Activated CD4-positive, alpha-beta T cell treated with anti-CD3 and anti-CD28 coated beads, Interleukin-2, amount 10 ng/mL, durations not matched to agents 24 days and 14 days (primary cell): ENCODE data around the gene OR51B6. TPM values are rescaled to one million over a fixed set of nuclear protein-coding genes. Genes with fewer than 3 reads are reported as not detected.
"Not testable (repeated sequence)": the region's sequence is repeated elsewhere in the genome, so short reads cannot be mapped to it uniquely, and the experiment has no call there.

Experiments used
- DNase-seq: peaks from one replicate; pipeline ENCODE4 v3.0.0; 2022
- H3K27ac Mint-ChIP-seq: one replicate; pipeline ENCODE4 v1.8.0; 2022; ENCODE audit warnings: mild to moderate bottlenecking, mixed read lengths
- H3K27me3 Mint-ChIP-seq: one replicate; pipeline ENCODE4 v1.8.0; 2022; ENCODE audit warnings: mixed read lengths
- H3K36me3 Mint-ChIP-seq: one replicate; pipeline ENCODE4 v1.8.0; 2022; ENCODE audit warnings: low read depth, mild to moderate bottlenecking, mixed read lengths
- H3K4me1 Mint-ChIP-seq: one replicate; pipeline ENCODE4 v1.8.0; 2021; ENCODE audit warnings: mixed read lengths
- H3K4me3 Mint-ChIP-seq: one replicate; pipeline ENCODE4 v1.8.0; 2022; ENCODE audit warnings: mild to moderate bottlenecking, moderate library complexity, mixed read lengths
- H3K9me3 Mint-ChIP-seq: one replicate; pipeline ENCODE4 v1.8.0; 2021; ENCODE audit warnings: mixed read lengths
- intact Hi-C: fragments of 100-400 bp; cut with micrococcal nuclease; formaldehyde crosslinking; loops from one replicate; pipeline ENCODE4 v1.15.1; 2023
- total RNA-seq: library from RNA; stranded (reverse); gene quantifications from 2 replicates; pipeline ENCODE4 v1.2.3, GENCODE V29; 2022

The OR51B6 gene, protein sequence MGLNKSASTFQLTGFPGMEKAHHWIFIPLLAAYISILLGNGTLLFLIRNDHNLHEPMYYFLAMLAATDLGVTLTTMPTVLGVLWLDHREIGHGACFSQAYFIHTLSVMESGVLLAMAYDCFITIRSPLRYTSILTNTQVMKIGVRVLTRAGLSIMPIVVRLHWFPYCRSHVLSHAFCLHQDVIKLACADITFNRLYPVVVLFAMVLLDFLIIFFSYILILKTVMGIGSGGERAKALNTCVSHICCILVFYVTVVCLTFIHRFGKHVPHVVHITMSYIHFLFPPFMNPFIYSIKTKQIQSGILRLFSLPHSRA
- total RNA-seq = not detected in 2 replicates

DNA sequence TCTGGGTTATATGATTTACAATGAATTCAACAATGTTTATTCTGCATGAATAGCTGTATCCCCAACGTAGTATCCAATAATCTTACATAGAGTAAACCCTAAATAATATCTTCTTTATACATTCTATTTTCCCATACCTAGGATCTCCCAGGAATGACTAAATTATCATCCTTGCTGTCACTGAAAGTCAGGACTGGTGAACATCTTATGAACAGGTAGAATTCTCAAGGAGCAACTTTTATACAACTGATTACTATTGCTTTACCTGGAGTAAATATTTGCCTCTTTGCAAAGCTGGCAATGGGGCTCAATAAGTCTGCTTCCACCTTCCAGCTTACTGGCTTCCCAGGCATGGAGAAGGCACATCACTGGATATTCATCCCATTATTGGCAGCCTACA lies at the start of gene OR51B6:
Gene OR51B6 (plus strand): TSS at position 301 of the 400 bp plus-strand sequence. CDS start 0 bp downstream, at position 301.
- Mint-ChIP-seq H3K27ac (no peak within 1 kb of the TSS), H3K4me1 (no peaks in the 10 kb centered on the region), H3K9me3 (no peaks in the 10 kb centered on the region), H3K27me3 (peaks cover 2% of the 10 kb centered on the region), H3K4me3 (no peak within 1 kb of the TSS), H3K36me3 (no peaks in the 10 kb centered on the region)
- DNase-seq = no peak
- intact Hi-C loops = no loop called here

DNA sequence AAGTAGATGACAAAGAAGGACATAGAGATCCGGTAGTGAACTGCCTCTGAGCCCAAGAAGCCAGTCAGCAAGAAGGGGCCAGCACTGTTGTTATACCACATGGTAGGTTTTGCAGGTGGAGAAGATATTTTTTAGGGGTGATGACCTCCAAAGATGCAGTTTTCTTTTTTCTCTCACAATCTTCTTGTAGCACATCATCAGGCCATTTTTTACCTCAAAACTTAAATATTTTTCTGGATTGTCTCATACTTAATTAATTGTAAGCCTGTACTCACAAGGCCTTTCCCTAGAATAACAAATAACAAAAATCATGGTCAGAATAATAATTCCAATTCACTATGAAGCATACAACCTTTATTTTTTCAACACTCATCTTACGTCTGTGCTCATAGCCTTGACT lies 49.5 kb upstream of the OR51B6 start, which contains the start of gene OR51B4:
Gene OR51B4 (minus strand): TSS at position 101 of the 400 bp plus-strand sequence. CDS start 0 bp downstream, at position 101.
- Mint-ChIP-seq H3K27me3 (peaks cover 3% of the 10 kb centered on the region), H3K9me3 (no peaks in the 10 kb centered on the region), H3K4me3 (no peak within 1 kb of the TSS), H3K4me1 (no peaks in the 10 kb centered on the region), H3K36me3 (no peaks in the 10 kb centered on the region), H3K27ac (no peak within 1 kb of the TSS)
- intact Hi-C loops = no loop called here
- no peak for DNase-seq

DNA sequence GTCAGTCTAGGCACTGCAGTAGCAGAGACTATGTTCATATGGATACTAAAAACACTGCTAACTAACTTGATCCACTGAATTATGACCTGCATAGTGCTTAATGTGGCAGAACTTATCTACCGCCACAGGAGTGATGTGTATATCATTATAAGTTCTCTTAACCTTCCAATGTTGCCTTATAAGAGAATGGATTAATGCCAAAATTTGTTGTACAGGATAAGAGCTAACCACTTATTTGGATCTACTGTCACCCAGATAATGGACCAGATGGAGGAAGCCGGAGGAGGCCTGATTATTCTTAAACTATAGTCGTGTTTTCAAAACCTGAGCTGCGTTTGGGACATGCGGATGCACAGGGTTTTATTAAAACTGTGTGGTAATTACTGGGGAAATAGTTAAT lies 47.7 kb upstream of the OR51B6 start:
- no peak for DNase-seq
- no peaks in the 10 kb centered on the region for H3K36me3 Mint-ChIP-seq
- no peaks in the 10 kb centered on the region for H3K27me3 Mint-ChIP-seq
- no peak overlapping the region for H3K4me3 Mint-ChIP-seq
- intact Hi-C loops = no loop called here
- no peaks in the 10 kb centered on the region for H3K4me1 Mint-ChIP-seq
- no peaks in the 10 kb centered on the region for H3K9me3 Mint-ChIP-seq
- H3K27ac Mint-ChIP-seq = no peak overlapping the region

DNA sequence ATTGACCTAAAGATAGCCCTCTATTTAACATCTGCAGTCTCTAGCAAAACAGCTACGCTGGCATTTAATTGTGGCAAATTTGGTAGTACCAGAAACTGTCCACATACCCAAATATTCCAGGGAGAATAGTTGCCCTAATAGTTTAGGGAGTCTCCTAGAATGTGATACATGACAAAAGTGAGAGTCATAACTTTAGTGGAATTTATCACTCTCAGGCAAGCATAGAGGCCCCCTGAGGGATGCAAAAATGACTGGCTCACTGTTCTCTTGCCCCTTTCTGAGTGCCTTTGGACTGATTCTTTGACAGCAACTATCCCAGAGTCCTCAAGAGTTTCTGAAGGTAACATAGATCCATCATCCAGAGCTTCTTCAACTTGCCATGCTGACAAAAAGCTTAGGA lies 47.3 kb upstream of the OR51B6 start:
- H3K4me1 Mint-ChIP-seq = no peaks in the 10 kb centered on the region
- H3K4me3 Mint-ChIP-seq = no peak overlapping the region
- intact Hi-C loops = no loop called here
- H3K36me3 Mint-ChIP-seq = no peaks in the 10 kb centered on the region
- no peaks in the 10 kb centered on the region for H3K9me3 Mint-ChIP-seq
- no peak for DNase-seq
- no peak overlapping the region for H3K27ac Mint-ChIP-seq
- no peaks in the 10 kb centered on the region for H3K27me3 Mint-ChIP-seq

DNA sequence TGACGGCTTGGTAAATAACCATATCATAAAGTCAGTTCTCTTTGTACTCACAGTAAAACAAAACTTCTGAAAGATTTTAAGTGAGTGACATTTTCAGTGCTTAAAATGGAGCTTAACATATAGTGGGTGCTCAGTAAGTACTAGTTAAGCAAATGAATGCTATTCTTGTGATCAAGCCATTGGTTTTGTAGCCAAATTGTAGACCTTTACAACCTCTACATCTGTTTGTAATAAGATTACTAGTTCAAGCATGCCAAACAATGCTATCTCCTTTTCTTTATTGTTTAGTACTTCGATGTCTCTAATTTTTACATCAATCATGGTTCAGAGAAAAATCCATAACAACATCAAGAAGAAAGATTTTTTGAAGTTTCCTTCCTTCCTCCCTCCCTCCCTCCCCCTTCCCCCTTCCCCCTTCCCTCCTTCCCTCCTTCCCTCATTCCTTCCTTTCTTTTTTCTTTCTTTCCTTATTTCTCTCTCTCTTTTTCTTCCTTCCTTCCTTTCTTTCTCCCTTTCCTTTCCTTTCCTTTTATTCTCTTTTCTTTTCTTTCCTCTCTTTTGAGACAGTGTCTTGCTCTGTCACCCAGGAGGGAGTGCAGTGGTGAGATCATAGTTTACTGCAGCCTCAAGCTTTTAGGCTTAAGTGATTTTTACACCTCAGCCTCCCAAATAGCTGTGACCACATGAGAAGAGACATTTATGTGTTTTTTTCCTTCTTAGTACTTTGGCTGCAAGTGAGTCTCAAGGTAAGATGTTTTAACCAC lies 43.9 kb upstream of the OR51B6 start:
- H3K9me3 Mint-ChIP-seq = no peaks in the 10 kb centered on the region
- H3K4me1 Mint-ChIP-seq = no peaks in the 10 kb centered on the region
- DNase-seq = no peak
- H3K27ac Mint-ChIP-seq = no peak overlapping the region
- H3K4me3 Mint-ChIP-seq = no peak overlapping the region
- peaks cover 1% of the 10 kb centered on the region for H3K27me3 Mint-ChIP-seq
- H3K36me3 Mint-ChIP-seq = no peaks in the 10 kb centered on the region
- intact Hi-C loops = no loop called here

DNA sequence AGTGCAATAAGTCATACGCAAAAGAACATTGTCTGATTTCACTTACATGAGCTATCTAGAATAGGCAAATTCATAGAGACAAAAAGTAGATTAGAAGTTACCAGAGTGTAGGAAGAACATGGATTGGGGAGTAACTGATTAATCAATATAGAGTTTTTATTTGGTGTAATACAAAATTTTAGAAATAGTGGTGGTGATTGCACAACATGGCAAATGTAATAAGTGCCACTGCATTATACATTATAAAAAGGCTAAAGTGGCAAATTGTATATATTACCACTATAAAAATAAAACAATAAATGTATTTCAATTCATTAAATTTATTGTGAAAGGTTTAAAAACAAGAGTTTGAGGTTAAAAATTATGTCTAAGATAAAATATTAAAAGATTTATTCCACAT lies 40.9 kb upstream of the OR51B6 start:
- no peaks in the 10 kb centered on the region for H3K9me3 Mint-ChIP-seq

DNA sequence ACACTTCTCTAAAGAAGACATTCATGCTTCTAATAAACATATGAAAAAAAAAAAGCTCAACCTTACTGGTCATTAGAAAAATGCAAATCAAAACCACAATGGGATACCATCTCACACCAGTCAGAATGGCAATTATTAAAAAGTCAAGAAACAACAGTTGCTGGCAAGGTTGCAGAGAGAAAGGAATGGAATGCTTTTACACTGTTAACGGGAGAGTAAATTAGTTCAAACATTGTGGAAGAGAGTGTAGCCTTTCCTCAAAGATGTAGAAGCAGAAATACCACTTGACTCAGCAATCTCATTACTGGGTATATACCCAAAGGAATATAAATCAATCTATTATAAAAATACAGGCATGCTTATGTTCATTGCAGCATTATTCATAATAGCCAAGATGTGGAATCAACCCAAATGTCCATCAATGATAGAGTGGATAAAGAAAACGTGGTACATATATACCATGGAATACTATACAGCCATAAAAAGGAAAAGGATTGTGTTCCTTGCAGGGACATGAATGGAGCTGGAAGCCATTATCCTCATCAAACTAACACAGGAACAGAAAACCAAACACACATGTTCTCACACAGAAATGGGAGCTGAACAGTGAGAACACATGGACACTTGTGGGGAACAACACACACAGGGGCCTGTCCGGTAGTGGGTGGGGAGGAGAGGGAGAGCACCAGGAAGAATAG lies 37.8 kb upstream of the OR51B6 start:
- intact Hi-C loops, H3K4me1 Mint-ChIP-seq, DNase-seq, H3K36me3 Mint-ChIP-seq, H3K27me3 Mint-ChIP-seq, H3K27ac Mint-ChIP-seq, H3K4me3 Mint-ChIP-seq, H3K9me3 Mint-ChIP-seq: not testable (repeated sequence)

More for the DNA sequence above, 40.9 kb upstream of the OR51B6 start:
- Mint-ChIP-seq H3K27me3 (peaks cover 1% of the 10 kb centered on the region), H3K36me3 (no peaks in the 10 kb centered on the region), H3K4me3 (no peak overlapping the region), H3K4me1 (no peaks in the 10 kb centered on the region), H3K27ac (no peak overlapping the region)
- DNase-seq = no peak
- intact Hi-C loops = no loop called here

DNA sequence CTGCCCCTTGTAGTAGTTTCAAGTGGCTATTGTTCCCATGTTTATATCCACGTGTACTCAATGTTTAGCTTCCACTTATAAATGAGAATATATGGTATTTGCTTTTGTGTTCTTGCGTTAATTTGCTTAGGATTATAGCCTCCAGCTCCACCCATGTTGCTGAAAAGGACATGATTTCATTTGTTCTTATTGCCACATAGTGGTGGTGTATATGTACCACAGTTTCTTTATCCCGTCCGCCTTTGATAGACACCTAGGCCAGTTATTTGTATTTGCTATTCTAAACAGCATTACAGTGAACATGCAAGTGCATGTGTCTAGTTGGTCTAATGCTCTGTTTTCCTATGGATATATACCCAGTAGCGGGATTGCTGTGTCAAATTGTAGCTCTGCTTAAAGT lies 34.0 kb upstream of the OR51B6 start:
- Mint-ChIP-seq H3K27ac (no peak overlapping the region), H3K4me1 (no peaks in the 10 kb centered on the region), H3K27me3 (no peaks in the 10 kb centered on the region), H3K4me3 (no peak overlapping the region), H3K36me3 (no peaks in the 10 kb centered on the region), H3K9me3 (no peaks in the 10 kb centered on the region)
- DNase-seq = no peak
- intact Hi-C loops = no loop called here

DNA sequence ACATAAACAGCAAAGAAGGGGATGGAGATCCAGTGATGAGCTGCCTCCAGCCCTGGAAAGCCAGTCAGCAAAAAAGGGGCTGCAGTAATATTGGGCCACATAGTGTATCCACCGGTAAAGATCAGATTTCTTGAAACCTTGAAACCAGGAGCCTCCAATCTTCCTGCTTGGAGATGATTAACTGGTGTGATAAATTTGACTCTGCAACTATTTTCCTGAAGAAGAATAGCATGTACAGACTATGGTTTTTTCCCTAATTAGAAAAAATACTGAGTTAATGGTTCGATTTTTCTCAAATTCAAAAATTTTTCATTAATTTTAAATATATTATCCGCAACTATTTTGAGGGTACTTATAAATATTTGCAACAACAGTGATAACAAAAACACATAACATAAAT lies 27.1 kb upstream of the OR51B6 start, which contains the start of gene OR51B2:
Gene OR51B2 (minus strand): TSS at position 101 of the 400 bp plus-strand sequence. CDS start 0 bp downstream, at position 101.
- no peak within 1 kb of the TSS for H3K4me3 Mint-ChIP-seq
- H3K27me3 Mint-ChIP-seq = no peaks in the 10 kb centered on the region
- no peak for DNase-seq
- H3K9me3 Mint-ChIP-seq = no peaks in the 10 kb centered on the region
- no peaks in the 10 kb centered on the region for H3K36me3 Mint-ChIP-seq
- intact Hi-C loops = no loop called here
- H3K4me1 Mint-ChIP-seq = no peaks in the 10 kb centered on the region
- no peak within 1 kb of the TSS for H3K27ac Mint-ChIP-seq

DNA sequence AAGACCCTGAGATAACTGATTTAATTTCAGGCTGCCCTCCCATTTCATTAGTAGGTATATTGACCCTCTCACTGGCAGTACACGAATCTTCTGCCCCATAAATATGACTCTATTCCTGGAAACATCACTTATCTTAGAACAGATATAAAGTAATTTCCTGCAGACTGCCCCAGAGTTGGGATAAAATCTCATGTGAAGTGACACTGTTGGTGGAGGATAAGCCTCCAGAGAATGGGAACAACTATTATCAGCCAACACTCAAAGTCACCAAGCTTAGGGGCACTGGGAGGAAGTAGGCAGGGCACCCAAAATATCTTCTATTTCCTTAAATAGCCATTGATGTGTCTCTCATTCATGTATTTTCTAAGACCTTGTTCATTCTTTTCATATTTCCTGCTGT lies 16.1 kb upstream of the OR51B6 start:
- DNase-seq = no peak
- intact Hi-C loops = no loop called here
- no peaks in the 10 kb centered on the region for H3K4me1 Mint-ChIP-seq
- H3K4me3 Mint-ChIP-seq = no peak overlapping the region
- no peaks in the 10 kb centered on the region for H3K9me3 Mint-ChIP-seq
- H3K36me3 Mint-ChIP-seq = no peaks in the 10 kb centered on the region
- no peaks in the 10 kb centered on the region for H3K27me3 Mint-ChIP-seq
- H3K27ac Mint-ChIP-seq = no peak overlapping the region

DNA sequence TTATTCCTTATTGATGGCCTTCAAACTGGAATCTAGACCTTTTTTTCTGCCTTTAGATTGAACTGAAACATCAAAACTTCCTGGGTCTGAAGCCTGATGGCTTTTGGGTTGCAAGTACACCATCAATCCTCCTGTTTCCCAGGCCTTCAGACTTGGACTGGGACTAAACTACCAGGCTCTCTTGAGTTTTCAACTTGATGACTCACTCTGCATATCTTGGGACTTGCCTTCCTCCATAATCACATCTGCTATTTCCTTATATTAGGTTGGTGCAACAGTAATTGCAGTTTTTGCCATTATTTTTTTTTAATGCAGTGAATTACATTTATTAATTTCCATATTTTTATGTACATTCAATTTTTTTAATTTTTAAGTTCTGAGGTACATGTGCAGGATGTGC lies 15.0 kb upstream of the OR51B6 start:
- H3K4me3 Mint-ChIP-seq = no peak overlapping the region
- no peaks in the 10 kb centered on the region for H3K27me3 Mint-ChIP-seq
- no peak for DNase-seq
- no peaks in the 10 kb centered on the region for H3K4me1 Mint-ChIP-seq
- H3K36me3 Mint-ChIP-seq = no peaks in the 10 kb centered on the region
- no peaks in the 10 kb centered on the region for H3K9me3 Mint-ChIP-seq
- intact Hi-C loops = no loop called here
- H3K27ac Mint-ChIP-seq = no peak overlapping the region

DNA sequence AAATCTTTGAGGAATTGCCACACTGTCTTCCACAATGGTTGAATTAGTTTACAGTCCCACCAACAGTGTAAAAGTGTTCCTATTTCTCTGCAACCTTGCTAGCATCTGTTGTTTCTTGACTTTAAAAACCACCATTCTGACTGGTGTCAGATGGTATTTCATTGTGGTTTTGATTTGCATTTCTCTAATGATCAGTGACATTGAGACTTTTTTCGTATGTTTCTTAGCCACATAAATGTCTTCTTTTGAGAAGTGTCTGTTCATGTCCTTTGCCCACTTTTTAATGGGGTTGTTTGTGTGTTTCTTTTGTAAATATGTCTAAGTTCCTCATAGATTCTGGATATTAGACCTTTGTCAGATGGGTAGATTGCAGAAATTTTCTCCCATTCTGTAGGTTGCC lies 14.1 kb upstream of the OR51B6 start:
- intact Hi-C loops, H3K36me3 Mint-ChIP-seq, H3K4me1 Mint-ChIP-seq, DNase-seq, H3K4me3 Mint-ChIP-seq, H3K27me3 Mint-ChIP-seq, H3K27ac Mint-ChIP-seq, H3K9me3 Mint-ChIP-seq: not testable (repeated sequence)

DNA sequence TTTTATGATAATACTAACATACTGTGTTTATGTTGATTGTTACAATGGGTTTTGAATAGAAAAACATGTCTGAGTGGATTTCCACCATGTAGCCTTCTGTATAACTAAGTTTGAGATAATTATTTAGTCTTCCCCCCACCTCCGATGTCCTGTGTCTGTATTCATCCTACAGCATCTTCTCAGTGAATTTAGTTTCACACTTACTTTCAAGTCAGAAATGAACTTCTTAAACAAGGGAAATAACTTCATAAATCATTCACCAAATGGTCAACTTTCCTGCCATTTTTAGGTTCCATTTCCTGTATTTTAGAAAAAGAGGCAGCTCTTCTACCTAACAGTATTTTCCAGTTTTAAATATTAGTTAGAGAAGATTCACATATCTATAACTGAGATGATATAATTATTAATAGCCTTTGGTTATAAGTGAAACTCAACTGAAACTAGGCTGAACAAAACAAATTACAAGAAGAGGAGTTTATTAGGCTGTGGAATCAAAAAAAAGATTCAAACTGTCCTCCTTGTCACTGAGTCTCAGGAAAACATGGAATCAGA lies 11.5 kb upstream of the OR51B6 start:
- no peak overlapping the region for H3K4me3 Mint-ChIP-seq
- intact Hi-C loops = no loop called here
- no peaks in the 10 kb centered on the region for H3K36me3 Mint-ChIP-seq
- no peak overlapping the region for H3K27ac Mint-ChIP-seq
- no peaks in the 10 kb centered on the region for H3K9me3 Mint-ChIP-seq
- DNase-seq = no peak
- H3K4me1 Mint-ChIP-seq = no peaks in the 10 kb centered on the region
- H3K27me3 Mint-ChIP-seq = no peaks in the 10 kb centered on the region
